GM19395 (cell line): ENCODE measurements around the gene DLL3.
"Not testable (repeated sequence)": the region's sequence is repeated elsewhere in the genome, so short reads cannot be mapped to it uniquely, and the experiment has no call there.

Experiments
- ATAC-seq: cut with Tn5 transposase; IDR thresholded peaks from one replicate; pipeline ENCODE4 v1.9.1; 2021; ENCODE audit warnings: mild to moderate bottlenecking, moderate library complexity; ENCODE audit not compliant: unreplicated experiment

The DLL3 gene, protein sequence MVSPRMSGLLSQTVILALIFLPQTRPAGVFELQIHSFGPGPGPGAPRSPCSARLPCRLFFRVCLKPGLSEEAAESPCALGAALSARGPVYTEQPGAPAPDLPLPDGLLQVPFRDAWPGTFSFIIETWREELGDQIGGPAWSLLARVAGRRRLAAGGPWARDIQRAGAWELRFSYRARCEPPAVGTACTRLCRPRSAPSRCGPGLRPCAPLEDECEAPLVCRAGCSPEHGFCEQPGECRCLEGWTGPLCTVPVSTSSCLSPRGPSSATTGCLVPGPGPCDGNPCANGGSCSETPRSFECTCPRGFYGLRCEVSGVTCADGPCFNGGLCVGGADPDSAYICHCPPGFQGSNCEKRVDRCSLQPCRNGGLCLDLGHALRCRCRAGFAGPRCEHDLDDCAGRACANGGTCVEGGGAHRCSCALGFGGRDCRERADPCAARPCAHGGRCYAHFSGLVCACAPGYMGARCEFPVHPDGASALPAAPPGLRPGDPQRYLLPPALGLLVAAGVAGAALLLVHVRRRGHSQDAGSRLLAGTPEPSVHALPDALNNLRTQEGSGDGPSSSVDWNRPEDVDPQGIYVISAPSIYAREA

GRCh38 chr19:39498798-39499642, at the start of gene DLL3:
DLL3 (plus strand) TSS chr19:39498947; CDS start chr19:39498975, 28 bp downstream.
- no peak for ATAC-seq

DNA sequence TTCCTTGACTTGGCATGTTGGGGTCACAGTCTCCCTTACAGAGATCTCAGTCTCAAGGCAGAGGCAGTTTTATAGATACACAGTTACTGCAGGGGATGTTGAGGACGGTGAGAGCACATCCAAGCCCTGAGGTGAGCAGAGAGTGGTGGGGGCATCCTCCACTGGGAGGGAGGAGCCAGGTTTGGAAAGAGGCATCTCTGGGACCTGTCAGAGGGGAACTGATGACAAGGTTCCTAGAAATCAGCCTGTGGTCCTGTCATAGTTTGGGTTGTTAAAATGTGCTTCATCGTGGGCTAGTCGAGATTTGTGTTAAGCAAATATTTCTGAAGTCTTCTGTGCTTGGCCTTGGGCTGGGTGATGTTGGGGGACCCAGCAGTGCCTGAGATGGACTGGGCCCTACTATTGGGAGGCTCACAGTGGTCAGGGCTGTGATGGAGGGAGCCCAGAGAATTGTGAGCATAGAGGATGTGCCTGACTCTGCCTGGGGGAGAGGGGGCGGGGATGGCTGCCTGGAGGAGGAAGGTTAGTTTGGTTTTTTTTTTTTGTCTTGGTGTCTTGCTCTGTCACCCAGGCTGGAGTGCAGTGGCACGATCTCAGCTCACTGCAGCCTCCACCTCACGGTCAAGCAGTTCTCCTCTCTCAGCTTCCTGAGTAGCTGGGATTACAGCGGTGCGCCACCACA, 49.5 kb upstream of the DLL3 start:
- ATAC-seq = no peak

GRCh38 chr19:39451257-39451656, 47.5 kb upstream of the DLL3 start:
- not testable (repeated sequence) for ATAC-seq

GRCh38 chr19:39463403-39463802, 35.3 kb upstream of the DLL3 start:
- no peak for ATAC-seq

GRCh38 chr19:39465956-39466747, 32.6 kb upstream of the DLL3 start:
- no peak for ATAC-seq

GRCh38 chr19:39467941-39468340, 30.8 kb upstream of the DLL3 start:
- no peak for ATAC-seq

GRCh38 chr19:39469036-39469435, 29.7 kb upstream of the DLL3 start:
- ATAC-seq = no peak

DNA sequence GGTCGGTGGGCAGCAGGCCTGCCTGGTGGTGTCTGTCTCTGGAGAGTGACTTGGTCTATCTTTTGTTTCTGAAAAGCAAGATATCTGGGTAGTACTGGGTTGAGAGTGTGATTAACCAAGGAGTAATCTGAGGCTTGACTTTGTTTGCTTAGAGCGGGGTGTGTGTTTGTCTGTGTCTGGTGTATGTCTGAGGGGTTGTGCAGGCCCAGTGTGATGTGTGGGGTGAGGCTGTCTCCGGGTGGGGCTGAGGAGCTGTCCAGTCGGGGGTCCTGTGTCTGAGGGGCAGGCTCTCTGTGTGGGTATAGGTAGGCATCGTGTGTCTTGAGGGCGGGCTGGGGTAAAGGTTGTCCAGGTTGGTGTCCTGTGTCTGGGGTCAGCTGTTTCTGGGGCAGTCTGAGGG, 29.2 kb upstream of the DLL3 start:
- ATAC-seq = no peak

DNA sequence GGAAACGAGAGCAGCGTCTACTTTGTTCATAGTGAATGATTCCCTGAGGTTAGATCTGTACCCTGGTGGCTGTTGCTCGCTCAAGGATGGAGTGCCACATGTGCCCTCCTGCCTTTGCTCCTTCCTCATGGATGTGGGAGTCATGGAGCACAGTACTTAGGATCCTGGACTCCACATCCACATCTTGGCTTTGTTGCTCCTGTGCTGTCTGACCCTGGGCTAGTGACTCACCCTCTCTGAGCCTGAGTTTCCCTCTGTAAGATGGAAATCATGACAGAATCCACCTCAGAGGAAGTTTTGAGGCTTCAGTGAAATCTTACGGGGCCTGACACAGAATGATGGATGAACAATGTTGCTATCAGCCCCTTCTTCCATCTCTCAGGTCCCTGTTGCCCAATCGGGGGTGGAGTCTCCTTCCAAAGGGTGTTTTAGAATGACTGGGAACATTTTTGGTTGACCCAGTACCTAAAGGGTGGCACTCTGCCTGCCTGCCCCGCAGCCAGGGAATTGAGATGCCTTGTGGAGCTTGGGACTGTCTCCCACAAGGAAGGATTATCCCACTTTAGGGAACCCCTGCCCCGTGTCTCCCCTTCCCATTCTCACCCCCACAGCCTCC, 27.9 kb upstream of the DLL3 start:
- ATAC-seq = no peak

GRCh38 chr19:39471756-39472536, 26.8 kb upstream of the DLL3 start:
- ATAC-seq = no peak

- ATAC-seq = no peak
These were observed 25.9 kb upstream of the DLL3 start for GRCh38 chr19:39472746-39473442.

DNA sequence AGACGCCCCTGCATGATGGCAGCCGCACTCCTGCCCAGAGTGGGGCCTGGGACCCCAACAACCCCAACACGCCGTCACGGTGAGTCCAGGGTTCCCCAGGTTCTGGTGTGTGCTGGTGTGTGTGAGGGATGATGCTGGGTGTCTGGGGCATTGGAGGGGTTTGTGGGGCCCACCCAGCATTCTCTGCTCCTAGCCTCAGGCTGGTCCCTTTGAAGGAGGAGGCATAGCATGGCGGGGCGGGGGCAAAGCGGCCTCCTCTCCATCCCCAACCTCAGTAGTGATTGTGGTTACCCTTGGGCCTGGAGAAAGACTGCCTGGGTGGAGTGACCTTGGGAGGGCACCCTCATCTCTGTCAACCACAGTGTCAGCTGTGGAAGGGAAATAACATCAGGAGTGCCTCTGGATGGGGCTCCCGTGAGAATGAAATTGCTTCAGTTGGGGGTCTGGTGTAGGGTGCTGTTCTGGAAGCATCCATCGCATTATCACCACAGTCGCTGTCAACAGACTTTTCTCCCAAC, 25.2 kb upstream of the DLL3 start:
- ATAC-seq = no peak

- no peak for ATAC-seq
These were observed 24.6 kb upstream of the DLL3 start for GRCh38 chr19:39474139-39474620.

DNA sequence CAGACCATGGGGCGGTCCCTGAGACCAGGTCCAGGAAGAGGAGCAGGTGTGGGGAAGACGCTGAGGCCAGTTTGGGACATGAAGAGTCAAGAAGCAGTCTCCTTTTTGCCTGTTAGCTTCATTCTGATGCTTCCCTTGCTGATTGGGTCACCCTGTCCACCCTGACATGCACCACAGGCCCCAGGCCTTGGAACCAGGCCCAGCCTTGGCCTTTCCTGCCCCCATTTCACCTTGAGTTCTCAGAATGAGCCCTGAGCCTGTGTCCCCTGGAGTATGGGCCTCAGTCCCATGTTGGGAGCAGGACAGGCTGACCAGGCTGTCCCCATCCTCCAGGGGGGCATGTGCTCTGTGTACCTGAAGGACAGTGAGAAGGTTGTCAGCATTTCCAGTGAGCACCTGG, 23.0 kb upstream of the DLL3 start:
- no peak for ATAC-seq

- ATAC-seq = not testable (repeated sequence)
These were observed 19.4 kb upstream of the DLL3 start for GRCh38 chr19:39479319-39479801.

DNA sequence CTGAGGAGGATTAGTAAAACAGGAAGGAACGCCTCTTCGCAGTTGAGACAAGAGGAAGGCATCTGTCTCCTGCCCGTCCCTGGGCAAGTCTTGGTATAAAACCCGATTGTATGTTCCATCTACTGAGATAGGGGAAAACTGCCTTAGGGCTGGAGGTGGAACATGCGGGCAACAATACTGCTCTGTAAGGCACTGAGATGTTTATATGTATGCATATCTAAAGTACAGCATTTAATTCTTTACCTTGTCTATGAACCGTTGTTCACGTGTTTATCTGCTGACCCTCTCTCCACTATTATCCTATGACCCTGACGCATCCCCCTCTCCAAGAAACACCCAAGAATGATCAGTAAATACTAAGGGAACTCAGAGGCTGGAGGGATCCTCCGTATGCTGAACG, 18.8 kb upstream of the DLL3 start:
- ATAC-seq = no peak

- ATAC-seq = peak; percentile 88
These were observed 18.2 kb upstream of the DLL3 start, which contains the start of gene TIMM50 for GRCh38 chr19:39480337-39481228. TIMM50 (plus strand) TSS chr19:39480838; CDS start chr19:39480854, 16 bp downstream.
